Cortex of kidney (tissue), 1 donor: Measurements from ENCODE around the gene HBB.

ENCODE experiments used
- DNase-seq: peaks from one replicate; lab custom pipeline; 2025; lab: John Stamatoyannopoulos, UW

Gene HBB

DNA sequence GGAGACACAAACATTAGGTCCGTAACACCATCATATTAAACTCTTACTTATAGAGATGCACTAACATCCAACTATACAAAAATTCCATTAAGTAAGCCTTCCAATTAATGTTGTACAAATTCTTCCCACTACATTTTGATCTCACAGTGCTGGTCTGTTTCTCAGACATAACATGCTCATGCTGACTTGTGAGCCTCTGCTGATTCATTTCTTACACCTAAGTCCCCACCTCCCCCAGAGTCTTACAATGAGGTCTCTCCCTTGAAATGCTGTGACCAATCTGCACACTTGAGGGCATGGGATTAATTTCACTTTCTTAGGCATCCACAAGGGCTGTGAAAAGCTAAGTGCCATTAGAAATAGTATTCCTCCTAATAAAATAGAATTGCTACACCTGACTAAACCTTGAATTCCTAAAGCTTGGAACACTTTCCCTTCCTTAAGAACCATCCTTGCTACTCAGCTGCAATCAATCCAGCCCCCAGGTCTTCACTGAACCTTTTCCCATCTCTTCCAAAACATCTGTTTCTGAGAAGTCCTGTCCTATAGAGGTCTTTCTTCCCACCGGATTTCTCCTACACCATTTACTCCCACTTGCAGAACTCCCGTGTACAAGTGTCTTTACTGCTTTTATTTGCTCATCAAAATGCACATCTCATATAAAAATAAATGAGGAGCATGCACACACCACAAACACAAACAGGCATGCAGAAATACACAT, 20.8 kb upstream of the HBB start:
- DNase-seq: no peak

DNA sequence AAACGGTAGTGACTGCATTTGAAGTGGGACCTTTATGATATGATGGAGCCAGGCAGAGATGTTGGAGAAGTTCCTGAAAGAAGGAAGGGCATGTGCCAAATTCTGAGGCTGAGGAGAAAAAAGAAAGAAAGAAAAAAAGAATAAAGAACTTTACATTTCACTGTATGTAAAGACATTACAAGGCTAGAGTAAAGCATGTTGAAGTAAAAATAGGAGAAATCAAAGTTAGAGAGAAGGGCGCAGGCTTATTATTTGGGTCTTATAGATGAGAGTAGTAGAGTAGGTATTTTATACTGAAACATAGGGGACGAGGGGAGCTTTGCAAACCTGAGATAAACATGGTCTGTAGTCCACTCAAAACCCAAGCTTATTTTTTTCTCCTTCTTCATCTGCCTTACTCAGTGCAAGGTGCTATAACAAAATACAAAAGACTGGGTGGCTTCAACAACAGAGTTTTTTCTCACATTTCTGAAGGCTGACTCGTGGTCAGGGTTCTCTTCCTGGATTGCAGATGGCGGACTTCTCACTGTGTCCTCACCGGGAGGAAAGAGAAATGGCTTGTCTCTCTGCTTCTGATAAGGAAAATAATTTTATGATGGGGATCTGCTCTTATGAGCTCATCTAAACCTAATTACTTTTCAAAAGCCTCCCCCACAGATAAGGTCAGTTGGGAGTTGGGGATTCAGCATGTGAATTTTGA, 20.1 kb upstream of the HBB start:
- no peak for DNase-seq

DNA sequence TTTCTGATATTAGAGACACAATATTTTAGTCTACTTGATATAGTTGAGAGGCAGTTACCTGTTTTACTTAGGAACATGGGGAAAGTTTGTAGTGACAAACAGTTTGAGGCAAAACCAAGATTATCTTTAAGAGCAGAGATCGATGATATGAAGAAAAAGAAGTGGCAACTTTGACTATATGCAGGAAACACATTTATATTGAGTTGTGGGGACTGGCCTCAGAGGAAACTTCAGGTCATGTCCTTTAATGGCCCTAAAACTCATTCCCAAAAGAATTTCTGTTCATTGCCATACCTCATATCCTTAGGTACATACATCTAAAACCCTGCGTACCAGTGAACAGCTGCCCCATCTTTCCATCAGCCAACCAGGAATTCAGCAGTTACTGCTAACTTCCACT, 18.3 kb upstream of the HBB start:
- DNase-seq: no peak

DNA sequence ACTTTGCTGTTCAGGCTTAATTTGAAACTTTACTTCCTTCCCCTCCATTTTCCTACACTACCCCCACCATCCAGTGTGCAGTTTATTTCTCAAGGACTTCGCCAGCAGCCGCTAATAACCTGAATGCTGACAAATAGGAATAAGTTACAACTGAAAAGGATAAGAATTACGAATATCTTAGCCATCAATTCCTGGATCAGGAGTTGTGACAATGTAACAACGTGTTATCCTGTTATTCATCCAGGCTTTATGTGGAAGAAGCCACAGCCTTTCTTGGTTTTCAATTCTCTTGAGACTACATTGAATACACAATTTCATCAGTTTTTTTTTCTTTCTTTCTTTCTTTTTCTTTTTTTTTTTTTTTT, 16.9 kb upstream of the HBB start:
- no peak for DNase-seq

DNA sequence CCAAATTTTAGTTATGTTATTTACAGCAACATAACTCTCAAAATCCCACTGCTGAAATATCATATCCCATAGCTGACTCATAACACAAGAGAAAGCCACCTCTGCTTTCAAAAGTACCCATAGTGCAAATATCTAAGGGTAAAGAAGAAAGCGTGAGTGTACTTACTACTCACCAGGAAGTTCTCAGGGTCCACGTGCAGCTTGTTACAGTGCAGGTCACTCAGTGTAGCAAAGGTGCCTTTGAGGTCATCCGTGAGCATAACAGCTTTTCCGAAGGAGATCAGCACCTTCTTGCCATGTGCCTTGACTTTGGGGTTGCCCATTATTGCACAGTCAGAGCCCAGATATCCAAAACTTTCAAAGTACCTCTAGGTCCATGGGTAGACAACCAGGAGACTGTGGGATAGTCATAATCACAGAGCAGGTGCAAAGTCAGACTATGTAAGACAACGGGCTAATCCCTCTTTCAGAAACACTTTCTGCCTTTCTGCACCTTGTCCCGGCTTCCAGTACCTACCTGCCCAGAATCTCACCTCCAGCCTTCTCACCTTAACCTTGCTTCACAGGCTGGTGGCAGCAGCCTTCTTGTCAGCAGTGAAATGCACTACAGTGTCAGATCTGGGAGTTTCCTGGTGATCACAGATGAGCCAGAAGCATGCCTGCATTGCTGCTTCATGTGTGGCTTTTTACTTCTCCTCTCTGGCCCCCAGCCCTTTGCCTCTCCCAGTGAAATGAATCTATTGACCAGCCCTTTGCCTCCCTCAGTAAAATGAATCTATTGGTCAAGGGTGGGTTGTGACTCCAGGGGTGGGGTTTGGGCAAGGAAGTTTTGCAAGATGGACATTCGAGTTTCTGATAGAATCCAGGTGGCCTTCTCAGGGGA, 16.3 kb upstream of the HBB start:
- no peak for DNase-seq

DNA sequence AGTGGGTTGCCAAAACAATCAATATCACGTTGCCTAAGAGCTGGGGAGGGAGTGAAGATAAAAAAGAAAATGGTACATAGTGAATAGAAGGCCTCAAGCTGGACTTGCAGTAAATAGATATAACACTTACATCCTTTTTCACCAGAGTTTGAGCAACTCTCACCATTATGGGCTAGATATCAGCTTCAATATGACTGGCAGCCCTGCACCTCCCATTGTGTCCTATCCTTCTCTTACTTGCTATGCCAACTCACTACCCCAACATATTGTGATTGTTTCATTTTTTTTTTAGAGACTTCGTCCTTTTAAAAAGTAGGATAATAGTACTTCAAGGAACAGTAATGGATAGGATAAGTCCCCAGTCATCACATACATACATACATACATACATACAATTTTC, 15.3 kb upstream of the HBB start:
- no peak for DNase-seq

DNA sequence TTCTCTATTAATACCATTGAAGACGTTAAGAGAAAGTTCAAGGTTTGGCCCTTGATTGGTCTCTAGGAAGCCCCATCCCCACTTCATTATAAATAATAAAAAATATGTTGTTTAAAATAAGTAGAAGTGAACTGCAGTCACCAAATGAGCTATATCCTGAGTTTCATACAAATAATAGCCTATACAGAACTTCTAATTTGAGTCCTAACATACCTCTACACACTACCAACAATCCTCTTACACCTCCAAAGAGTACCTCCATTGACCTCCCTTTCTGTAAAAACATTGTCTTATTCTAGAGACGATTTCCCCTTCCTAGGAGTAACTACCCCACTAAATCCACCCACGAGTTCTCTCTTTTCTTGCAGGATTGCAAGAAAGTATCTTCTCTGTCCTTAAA, 14.6 kb upstream of the HBB start:
- DNase-seq: no peak

DNA sequence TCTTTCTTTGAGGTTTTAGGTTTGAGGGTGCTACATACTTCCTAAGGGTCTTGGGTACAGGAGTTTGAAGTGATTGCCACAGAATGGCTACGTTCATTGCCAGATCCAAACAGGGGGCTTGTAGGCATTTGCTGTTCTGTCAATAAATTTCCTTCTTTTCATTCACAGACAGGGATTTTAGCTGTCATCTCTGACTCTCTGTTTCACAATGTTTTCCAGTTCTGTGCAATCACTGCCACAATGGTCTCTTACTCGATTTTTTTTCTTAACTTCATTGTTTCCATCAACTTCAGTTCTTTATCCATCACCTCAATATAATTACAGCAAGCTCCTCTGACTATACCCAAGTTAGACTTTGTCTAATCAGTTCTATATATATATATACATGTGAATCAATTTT, 13.6 kb upstream of the HBB start:
- no peak for DNase-seq

DNA sequence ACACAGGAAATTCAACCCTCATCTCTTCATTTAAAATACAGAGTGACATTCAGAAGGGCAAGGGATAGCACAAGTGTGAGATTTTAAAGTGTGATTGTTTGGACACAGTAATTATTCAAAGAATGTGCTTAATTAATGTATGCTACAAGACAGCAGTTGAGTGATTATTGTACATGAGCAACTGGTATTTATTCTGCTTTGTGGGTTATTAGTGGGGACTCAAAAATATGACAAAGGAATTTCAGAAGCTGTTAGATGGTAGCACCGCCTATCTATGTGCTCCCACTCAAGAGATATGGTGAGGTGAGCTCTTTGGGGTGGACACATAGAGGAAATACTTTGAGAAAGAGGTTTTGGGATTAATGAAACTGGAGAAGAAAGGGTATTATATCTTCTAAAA, 13.2 kb upstream of the HBB start:
- DNase-seq: no peak

DNA sequence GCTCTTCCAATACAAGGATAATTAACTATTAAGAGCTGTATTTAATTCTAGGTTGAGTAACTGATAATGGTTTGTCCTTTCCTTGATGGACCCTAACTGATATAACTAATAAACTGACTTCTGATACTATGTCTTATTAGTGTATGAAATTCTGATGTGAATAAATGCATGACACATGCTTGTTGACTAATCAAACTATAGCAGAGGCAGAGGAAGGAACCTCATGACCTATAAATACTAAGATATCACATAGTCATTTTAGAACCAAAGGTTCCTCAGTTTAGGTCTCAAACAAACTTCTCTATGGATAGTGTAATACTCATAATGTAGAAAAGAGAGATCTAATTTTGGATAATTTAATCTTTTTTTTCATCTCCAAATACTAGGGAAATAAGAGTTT, 12.2 kb upstream of the HBB start:
- DNase-seq: no peak

DNA sequence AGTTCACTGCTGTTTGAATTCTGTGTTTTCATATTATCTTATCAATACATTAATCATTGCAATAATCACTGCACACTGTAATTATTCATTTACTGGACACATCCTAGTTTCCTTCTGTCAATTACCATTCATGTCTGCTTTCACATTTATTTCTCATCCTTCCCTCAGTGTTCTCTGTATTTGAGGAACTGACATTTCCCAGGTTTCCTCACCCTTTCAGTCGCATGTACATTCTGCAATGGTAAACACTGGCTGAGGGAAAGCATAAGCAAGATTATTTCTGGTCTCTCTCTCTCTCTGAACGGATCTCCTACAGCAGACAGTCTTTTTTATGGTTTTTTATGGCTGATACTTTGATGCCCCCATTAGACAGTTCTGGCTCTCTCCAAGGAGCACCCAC, 11.6 kb upstream of the HBB start:
- DNase-seq: no peak

DNA sequence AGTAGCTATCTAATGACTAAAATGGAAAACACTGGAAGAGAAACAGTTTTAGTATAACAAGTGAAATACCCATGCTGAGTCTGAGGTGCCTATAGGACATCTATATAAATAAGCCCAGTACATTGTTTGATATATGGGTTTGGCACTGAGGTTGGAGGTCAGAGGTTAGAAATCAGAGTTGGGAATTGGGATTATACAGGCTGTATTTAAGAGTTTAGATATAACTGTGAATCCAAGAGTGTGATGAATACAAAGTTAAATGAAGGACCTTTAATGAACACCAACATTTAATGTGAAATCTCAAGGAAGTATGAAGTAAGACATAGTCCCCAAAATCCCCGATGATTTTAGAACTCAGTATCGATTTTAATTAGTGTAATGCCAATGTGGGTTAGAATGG, 10.5 kb upstream of the HBB start:
- no peak for DNase-seq

DNA sequence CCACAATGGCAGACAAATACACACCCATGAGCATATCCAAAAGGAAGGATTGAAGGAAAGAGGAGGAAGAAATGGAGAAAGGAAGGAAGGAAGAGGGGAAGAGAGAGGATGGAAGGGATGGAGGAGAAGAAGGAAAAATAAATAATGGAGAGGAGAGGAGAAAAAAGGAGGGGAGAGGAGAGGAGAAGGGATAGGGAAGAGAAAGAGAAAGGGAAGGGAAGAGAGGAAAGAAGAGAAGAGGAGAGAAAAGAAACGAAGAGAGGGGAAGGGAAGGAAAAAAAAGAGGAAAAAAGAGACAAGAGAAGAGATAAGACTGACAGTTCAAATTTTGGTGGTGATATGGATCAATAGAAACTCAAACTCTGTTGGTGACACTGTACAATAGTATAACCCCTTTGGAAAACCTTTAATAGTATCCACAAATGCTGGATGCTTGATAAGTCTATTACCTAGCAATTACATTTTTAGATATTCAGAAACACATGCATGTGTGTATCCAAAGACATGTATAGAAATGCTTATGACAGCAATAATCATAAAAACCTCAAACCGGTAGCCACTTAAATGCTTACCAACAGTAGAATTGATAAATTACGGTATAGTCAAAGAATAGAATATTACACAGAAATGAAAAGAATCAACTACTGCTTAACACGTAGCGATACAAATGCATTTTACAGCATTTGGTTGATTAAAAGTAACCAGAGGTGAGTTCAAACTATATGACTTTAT, 8.7 kb upstream of the HBB start:
- DNase-seq: no peak

DNA sequence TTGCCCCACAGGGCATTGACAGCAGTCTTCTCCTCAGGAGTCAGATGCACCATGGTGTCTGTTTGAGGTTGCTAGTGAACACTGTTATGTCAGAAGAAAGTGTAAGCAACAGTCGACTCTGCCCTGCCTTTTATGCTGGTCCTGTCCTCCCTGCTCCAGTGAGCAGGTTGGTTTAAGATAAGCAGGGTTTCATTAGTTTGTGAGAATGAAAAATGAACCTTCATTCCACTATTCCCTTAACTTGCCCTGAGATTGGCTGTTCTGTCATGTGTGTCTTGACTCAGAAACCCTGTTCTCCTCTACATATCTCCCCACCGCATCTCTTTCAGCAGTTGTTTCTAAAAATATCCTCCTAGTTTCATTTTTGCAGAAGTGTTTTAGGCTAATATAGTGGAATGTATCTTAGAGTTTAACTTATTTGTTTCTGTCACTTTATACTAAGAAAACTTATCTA, 7.5 kb upstream of the HBB start, which contains the start of gene HBD:
Gene HBD (minus strand): TSS at position 103 of the 454 bp plus-strand sequence. CDS start 50 bp downstream, at position 53.
- DNase-seq: no peak

DNA sequence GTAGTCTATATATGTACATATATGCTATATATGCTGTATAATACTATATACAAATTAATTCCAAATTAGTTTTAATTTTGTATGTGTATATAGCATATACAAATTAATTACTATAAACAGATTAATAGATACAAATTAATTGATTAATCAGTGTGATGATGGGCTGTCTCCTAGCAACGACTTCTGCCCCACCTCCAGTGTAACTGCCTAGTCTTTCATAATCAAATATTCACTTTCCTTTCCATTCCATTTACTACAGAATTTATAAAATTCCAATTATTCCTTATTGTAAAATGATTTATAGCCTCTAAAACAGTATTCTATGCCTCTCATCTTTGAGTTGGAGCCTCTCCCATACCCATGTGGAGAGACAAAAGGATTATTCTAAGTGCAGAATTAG, 6.4 kb upstream of the HBB start:
- no peak for DNase-seq

DNA sequence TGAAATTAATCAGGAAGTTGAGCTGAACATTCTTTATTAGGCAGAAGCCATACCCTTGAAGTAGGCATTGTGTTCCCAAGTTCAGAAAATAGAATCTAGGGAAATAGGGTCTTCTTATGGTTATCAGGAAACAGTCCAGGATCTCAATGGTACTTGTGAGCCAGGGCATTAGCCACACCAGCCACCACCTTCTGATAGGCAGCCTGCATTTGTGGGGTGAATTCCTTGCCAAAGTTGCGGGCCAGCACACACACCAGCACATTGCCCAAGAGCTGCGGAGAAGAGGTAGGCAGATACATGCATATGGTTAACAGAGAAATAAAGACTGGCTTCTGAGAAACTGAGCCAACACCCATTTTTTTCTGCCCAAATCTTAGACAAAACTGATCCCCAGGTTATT, 6.0 kb upstream of the HBB start:
- no peak for DNase-seq

DNA sequence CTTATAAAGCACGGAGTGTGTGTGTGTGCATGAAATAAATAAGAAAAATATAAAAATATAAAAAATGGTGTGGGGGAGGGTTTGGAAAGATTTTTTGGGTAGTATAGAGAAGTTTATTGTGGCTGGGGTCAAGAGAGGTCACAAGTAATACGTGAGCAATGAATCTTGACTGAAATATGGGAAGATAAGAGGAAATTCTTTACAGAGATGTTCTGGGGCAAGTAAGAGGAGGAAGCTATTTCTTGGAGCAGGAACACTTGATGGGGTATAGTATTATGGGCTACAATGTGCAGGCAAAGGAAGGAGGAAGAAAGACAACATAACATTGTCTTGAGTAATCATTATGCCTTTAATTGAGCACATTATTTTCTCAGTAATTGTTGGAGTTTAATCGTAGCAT, 5.3 kb upstream of the HBB start:
- DNase-seq: no peak

DNA sequence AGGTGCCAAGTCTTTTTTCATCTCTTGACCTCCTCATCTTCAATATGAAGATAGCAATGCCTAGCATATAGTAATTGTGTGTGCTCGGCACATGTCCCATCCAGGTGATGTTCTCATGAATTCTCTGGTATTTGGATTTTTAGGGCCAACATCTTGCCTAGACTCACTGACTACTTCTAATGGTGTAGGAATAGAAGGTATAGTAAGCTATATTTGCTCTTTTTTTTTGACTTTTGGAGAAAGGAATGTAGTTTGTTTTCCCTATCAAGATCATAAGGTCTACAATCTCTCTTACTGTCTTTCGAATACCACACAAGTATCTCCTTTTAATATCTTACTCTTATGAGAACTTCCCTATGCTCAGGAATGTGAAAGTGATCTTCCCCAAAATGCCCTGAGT, 4.2 kb upstream of the HBB start:
- no peak for DNase-seq

DNA sequence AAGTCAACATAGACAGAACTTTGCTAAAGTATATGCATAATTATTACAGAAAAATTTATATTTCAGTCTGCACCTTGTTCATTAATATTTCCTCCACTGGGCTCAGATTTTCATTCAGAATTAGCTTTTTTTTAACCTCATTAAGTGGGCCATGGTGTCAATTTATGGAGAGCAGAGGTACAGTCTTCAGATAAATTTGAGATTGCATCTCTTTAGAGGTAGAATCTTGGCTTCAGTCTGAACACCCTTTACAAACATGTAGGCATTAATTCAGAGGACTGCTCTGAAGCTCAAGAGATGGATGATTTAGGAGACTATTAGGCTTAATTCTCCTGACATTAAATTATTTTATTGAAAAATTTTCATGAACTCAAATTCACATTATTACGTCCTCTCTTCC, 3.4 kb upstream of the HBB start:
- DNase-seq: no peak

DNA sequence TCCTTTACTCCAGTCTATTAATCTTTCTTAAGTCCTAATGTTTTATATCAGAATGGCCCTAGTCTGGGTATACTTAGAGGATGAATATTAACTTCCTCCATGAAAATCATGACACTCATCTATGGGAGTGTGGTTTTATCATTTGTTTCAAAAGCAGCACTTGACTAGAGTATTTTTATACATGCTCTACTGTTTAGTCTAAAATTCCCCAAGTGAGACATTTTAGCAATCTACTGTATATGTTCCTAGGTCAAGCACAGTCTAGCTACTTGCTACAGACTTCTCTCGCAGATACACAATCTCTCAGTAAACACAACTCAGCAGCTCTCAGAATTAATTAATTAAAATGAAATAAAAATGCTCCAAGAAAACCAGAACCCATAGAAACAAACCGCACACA, 2.9 kb upstream of the HBB start:
- no peak for DNase-seq

DNA sequence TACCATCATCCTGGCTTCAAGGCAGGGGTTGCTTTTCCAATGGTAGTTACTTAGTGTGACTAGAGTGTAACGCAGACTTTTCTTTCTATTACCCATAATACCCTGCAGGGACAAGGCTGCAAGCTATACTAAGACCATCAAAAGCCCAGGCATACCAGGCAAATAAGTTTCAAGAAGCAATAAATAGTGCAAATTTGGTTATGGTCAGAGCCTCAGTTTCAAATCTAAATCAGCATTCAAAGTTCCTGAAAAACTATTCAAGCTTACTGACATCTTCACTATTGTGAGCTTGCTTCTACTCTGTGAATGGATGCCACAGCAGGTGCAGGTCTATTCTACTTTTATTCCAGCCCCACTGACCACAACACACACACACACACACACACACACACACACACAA, 2.5 kb upstream of the HBB start:
- DNase-seq: no peak

DNA sequence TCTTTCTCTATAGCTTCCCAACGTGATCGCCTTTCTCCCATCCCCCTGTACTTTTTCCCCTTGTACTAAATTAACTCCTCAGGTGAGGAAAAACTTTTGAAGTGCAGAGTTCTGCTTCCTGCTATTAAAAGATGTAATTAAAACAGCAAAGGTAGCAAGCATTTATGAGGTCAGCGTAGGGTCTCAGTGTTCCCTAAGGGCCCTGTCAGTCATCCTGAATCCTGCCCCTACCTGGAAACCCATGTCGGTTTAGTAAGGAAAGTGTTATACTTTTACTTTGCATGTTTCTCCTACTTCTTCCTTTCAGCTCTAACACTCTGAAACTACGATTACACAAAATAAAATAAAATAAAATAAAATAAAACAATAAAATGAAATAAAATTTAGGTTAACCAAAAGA, 1.3 kb upstream of the HBB start:
- no peak for DNase-seq
